ENCODE results near the gene NPDC1. TPM values are rescaled to one million over a fixed set of nuclear protein-coding genes. Genes with fewer than 3 reads are reported as not detected.

NPDC1 gene
- polyA plus RNA-seq, 12 donors = 26.6 to 48.0 (median 30.3) TPM; not detected in 1

GRCh38 chr9:136995772-136996311 lies 50.1 kb downstream of the NPDC1 start:
- no peak for DNase-seq

- DNase-seq = no peak
Observed at GRCh38 chr9:136995362-136995761, 50.6 kb downstream of the NPDC1 start.

- no peak for DNase-seq
Observed at GRCh38 chr9:136994888-136995230, 51.1 kb downstream of the NPDC1 start.

- no peak for DNase-seq
Observed at GRCh38 chr9:136994180-136994887, 51.6 kb downstream of the NPDC1 start.

DNA sequence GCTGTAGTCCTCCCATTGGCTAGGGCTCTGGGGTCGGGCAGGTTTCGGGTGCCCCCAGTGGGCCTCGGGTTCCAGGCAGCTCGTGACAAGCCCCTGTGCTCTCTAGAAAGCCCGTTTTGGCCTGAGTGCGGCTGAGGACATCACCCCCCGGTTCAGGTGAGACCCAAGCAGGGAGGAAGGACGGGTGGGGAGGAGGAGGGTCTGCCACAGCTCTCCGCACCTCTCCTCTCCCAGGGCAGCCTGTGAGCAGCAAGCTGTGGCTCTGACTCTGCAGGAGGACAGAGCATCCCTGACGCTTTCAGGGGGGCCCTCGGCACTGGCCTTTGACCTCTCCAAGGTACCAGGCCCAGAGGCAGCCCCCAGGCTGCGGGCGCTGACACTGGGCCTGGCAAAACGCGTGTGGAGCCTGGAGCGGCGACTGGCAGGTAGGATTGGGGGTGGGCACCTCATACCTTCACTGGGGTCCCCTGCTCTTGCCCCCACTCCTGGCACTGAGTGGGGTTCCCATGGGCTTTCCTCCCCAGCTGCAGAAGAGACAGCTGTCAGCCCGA lies 53.1 kb downstream of the NPDC1 start:
- no peak for DNase-seq

GRCh38 chr9:136991993-136992818 lies 53.8 kb downstream of the NPDC1 start, which contains the start of gene PAXX:
PAXX (plus strand) TSS chr9:136992422; CDS start chr9:136992444, 22 bp downstream.
- peak; percentile 83 for DNase-seq

GRCh38 chr9:136990242-136990911 lies 55.6 kb downstream of the NPDC1 start:
- no peak for DNase-seq

Other genes with a start within 250 kb of the NPDC1 start
- gene CCDC183, start 249.8 kb downstream of the NPDC1 start, polyA plus RNA-seq (ENCODE audit: insufficient read length in 12 of 12) = 1 to 10 TPM in 9 of 12 donors, under 1 TPM in 1, not detected in 2; 0.71 to 3.7 (median 2.7) TPM
- gene RABL6, start 238.2 kb downstream of the NPDC1 start, polyA plus RNA-seq (ENCODE audit: insufficient read length in 12 of 12) = 10 to 100 TPM in 11 of 12 donors, not detected in 1; 40.9 to 81.7 (median 48.7) TPM
- 1 to 10 TPM in 10 of 12 donors, under 1 TPM in 1, not detected in 1; 0.93 to 7.0 (median 1.5) TPM for gene AJM1, start 203.7 kb downstream of the NPDC1 start, polyA plus RNA-seq (ENCODE audit: insufficient read length in 12 of 12)
- gene PHPT1, start 196.8 kb downstream of the NPDC1 start, polyA plus RNA-seq (ENCODE audit: insufficient read length in 12 of 12) = 100 to 1,000 TPM in 2 of 12 donors, 10 to 100 TPM in 9, not detected in 1; 60.3 to 100 (median 73.7) TPM
- 100 to 1,000 TPM in 1 of 12 donors, 1 to 10 TPM in 10, not detected in 1; 2.7 to 131 (median 3.9) TPM for gene MAMDC4, start 193.8 kb downstream of the NPDC1 start, polyA plus RNA-seq (ENCODE audit: insufficient read length in 12 of 12)
- gene EDF1, start 179.9 kb downstream of the NPDC1 start, polyA plus RNA-seq (ENCODE audit: insufficient read length in 12 of 12) = 100 to 1,000 TPM in 11 of 12 donors, not detected in 1; 262 to 391 (median 299) TPM
- 10 to 100 TPM in 5 of 12 donors, 1 to 10 TPM in 6, not detected in 1; 7.1 to 15.5 (median 9.1) TPM for gene TRAF2, start 159.7 kb downstream of the NPDC1 start, polyA plus RNA-seq (ENCODE audit: insufficient read length in 12 of 12)
- gene FBXW5, start 101.4 kb downstream of the NPDC1 start, polyA plus RNA-seq (ENCODE audit: insufficient read length in 12 of 12) = 10 to 100 TPM in 11 of 12 donors, not detected in 1; 26.2 to 46.7 (median 30.6) TPM
- 1 to 10 TPM in 1 of 12 donors, under 1 TPM in 7, not detected in 4; 0.27 to 1.2 (median 0.48) TPM for gene C8G, start 100.9 kb downstream of the NPDC1 start, polyA plus RNA-seq (ENCODE audit: insufficient read length in 12 of 12)
- 1 to 10 TPM in 5 of 12 donors, under 1 TPM in 4, not detected in 3; 0.23 to 1.4 (median 1.1) TPM for gene LCN12, start 93.9 kb downstream of the NPDC1 start, polyA plus RNA-seq (ENCODE audit: insufficient read length in 12 of 12)
- gene PTGDS, start 68.7 kb downstream of the NPDC1 start, polyA plus RNA-seq (ENCODE audit: insufficient read length in 12 of 12) = 10 to 100 TPM in 6 of 12 donors, 1 to 10 TPM in 4, not detected in 2; 5.3 to 30.3 (median 13.6) TPM
- gene LCNL1, start 63.2 kb downstream of the NPDC1 start, polyA plus RNA-seq (ENCODE audit: insufficient read length in 12 of 12) = under 1 TPM in 10 of 12 donors, not detected in 2; 0.19 to 0.74 (median 0.54) TPM
- gene PAXX, start 53.8 kb downstream of the NPDC1 start, polyA plus RNA-seq (ENCODE audit: insufficient read length in 12 of 12) = 10 to 100 TPM in 11 of 12 donors, not detected in 1; 15.5 to 51.6 (median 19.6) TPM
- gene CLIC3, start 49.6 kb downstream of the NPDC1 start, polyA plus RNA-seq (ENCODE audit: insufficient read length in 12 of 12) = 10 to 100 TPM in 1 of 12 donors, 1 to 10 TPM in 2, under 1 TPM in 6, not detected in 3; 0.23 to 26.6 (median 0.49) TPM
- 10 to 100 TPM in 11 of 12 donors, not detected in 1; 10.1 to 28.9 (median 13.0) TPM for gene ABCA2, start 17.9 kb downstream of the NPDC1 start, polyA plus RNA-seq (ENCODE audit: insufficient read length in 12 of 12)
- under 1 TPM in 3 of 12 donors, not detected in 9; 0.05 to 0.45 (median 0.08) TPM for gene FUT7, start 14.1 kb downstream of the NPDC1 start, polyA plus RNA-seq (ENCODE audit: insufficient read length in 12 of 12)
- 10 to 100 TPM in 7 of 12 donors, 1 to 10 TPM in 4, not detected in 1; 8.6 to 21.8 (median 12.8) TPM for gene ENTPD2, start 7.9 kb upstream of the NPDC1 start, polyA plus RNA-seq (ENCODE audit: insufficient read length in 12 of 12)
- gene SAPCD2, start 24.4 kb upstream of the NPDC1 start, polyA plus RNA-seq (ENCODE audit: insufficient read length in 12 of 12) = 1 to 10 TPM in 11 of 12 donors, not detected in 1; 2.0 to 8.0 (median 3.3) TPM
- gene UAP1L1, start 31.3 kb upstream of the NPDC1 start, polyA plus RNA-seq (ENCODE audit: insufficient read length in 12 of 12) = 1 to 10 TPM in 10 of 12 donors, not detected in 2; 1.4 to 3.8 (median 1.8) TPM
- gene MAN1B1, start 40.8 kb upstream of the NPDC1 start, polyA plus RNA-seq (ENCODE audit: insufficient read length in 12 of 12) = 10 to 100 TPM in 11 of 12 donors, not detected in 1; 34.2 to 65.1 (median 37.7) TPM
- gene DPP7, start 68.6 kb upstream of the NPDC1 start, polyA plus RNA-seq (ENCODE audit: insufficient read length in 12 of 12) = 10 to 100 TPM in 11 of 12 donors, not detected in 1; 16.7 to 86.0 (median 23.7) TPM
- gene GRIN1, start 93.0 kb upstream of the NPDC1 start, polyA plus RNA-seq (ENCODE audit: insufficient read length in 12 of 12) = under 1 TPM in 4 of 12 donors, not detected in 8; 0.09 to 0.84 (median 0.14) TPM
- not detected for gene LRRC26, start 123.9 kb upstream of the NPDC1 start, polyA plus RNA-seq (ENCODE audit: insufficient read length in 12 of 12)
- gene TMEM210, start 125.9 kb upstream of the NPDC1 start, polyA plus RNA-seq (ENCODE audit: insufficient read length in 12 of 12) = not detected
- 10 to 100 TPM in 11 of 12 donors, not detected in 1; 21.1 to 36.5 (median 30.4) TPM for gene ANAPC2, start 142.4 kb upstream of the NPDC1 start, polyA plus RNA-seq (ENCODE audit: insufficient read length in 12 of 12)
- gene SSNA1, start 142.5 kb upstream of the NPDC1 start, polyA plus RNA-seq (ENCODE audit: insufficient read length in 12 of 12) = 10 to 100 TPM in 11 of 12 donors, not detected in 1; 36.2 to 86.3 (median 45.8) TPM
- gene TPRN, start 154.6 kb upstream of the NPDC1 start, polyA plus RNA-seq (ENCODE audit: insufficient read length in 12 of 12) = 10 to 100 TPM in 2 of 12 donors, 1 to 10 TPM in 9, not detected in 1; 4.2 to 10.4 (median 7.9) TPM
- gene TMEM203, start 159.5 kb upstream of the NPDC1 start, polyA plus RNA-seq (ENCODE audit: insufficient read length in 12 of 12) = 10 to 100 TPM in 11 of 12 donors, not detected in 1; 20.7 to 39.2 (median 31.1) TPM
- 10 to 100 TPM in 2 of 12 donors, 1 to 10 TPM in 9, not detected in 1; 4.9 to 13.3 (median 6.9) TPM for gene NDOR1, start 159.5 kb upstream of the NPDC1 start, polyA plus RNA-seq (ENCODE audit: insufficient read length in 12 of 12)
- gene RNF208, start 176.1 kb upstream of the NPDC1 start, polyA plus RNA-seq (ENCODE audit: insufficient read length in 12 of 12) = 1 to 10 TPM in 10 of 12 donors, not detected in 2; 1.7 to 7.1 (median 2.3) TPM
- 1 to 10 TPM in 9 of 12 donors, under 1 TPM in 1, not detected in 2; 0.91 to 3.2 (median 2.1) TPM for gene CYSRT1, start 179.0 kb upstream of the NPDC1 start, polyA plus RNA-seq (ENCODE audit: insufficient read length in 12 of 12)
- 1 to 10 TPM in 7 of 12 donors, under 1 TPM in 3, not detected in 2; 0.66 to 2.9 (median 1.3) TPM for gene RNF224, start 181.3 kb upstream of the NPDC1 start, polyA plus RNA-seq (ENCODE audit: insufficient read length in 12 of 12)
- gene SLC34A3, start 184.7 kb upstream of the NPDC1 start, polyA plus RNA-seq (ENCODE audit: insufficient read length in 12 of 12) = 1 to 10 TPM in 6 of 12 donors, under 1 TPM in 4, not detected in 2; 0.43 to 1.6 (median 1.0) TPM
- gene TUBB4B, start 195.1 kb upstream of the NPDC1 start, polyA plus RNA-seq (ENCODE audit: insufficient read length in 12 of 12) = 100 to 1,000 TPM in 11 of 12 donors, not detected in 1; 121 to 306 (median 157) TPM
- under 1 TPM in 6 of 12 donors, not detected in 6; 0.24 to 0.54 (median 0.30) TPM for gene STPG3, start 205.1 kb upstream of the NPDC1 start, polyA plus RNA-seq (ENCODE audit: insufficient read length in 12 of 12)
- 10 to 100 TPM in 11 of 12 donors, not detected in 1; 31.1 to 52.0 (median 39.2) TPM for gene NELFB, start 209.2 kb upstream of the NPDC1 start, polyA plus RNA-seq (ENCODE audit: insufficient read length in 12 of 12)
- 10 to 100 TPM in 1 of 12 donors, 1 to 10 TPM in 10, not detected in 1; 3.5 to 14.8 (median 4.4) TPM for gene TOR4A, start 231.5 kb upstream of the NPDC1 start, polyA plus RNA-seq (ENCODE audit: insufficient read length in 12 of 12)

Measured in muscle of arm (tissue), 12 donors.